Stomach (tissue), 4 donors: ENCODE results near the gene B3GNT7.
A peak's percentile ranks its signal among the peaks of the same experiment; 100 is the strongest.
"Not testable (repeated sequence)": the region's sequence is repeated elsewhere in the genome, so short reads cannot be mapped to it uniquely, and the experiment has no call there.

ENCODE experiments used
- EP300 ChIP-seq: sonication (generic); formaldehyde crosslinking; IDR thresholded peaks from one replicate; pipeline ENCODE4 v1.6.1; 2017; ENCODE audit warnings: antibody characterized with exemption
- POLR2A ChIP-seq, 4 donors: fragments of 450-650 bp; IDR thresholded peaks; one replicate each; pipeline ENCODE4 v1.6.1; 2016; ENCODE audit warnings: antibody characterized with exemption in 4 of 4, control low read depth in 2 of 4, mild to moderate bottlenecking in 1 of 4, moderate library complexity in 1 of 4
- POLR2AphosphoS5 ChIP-seq, 3 donors: sonication (generic); formaldehyde crosslinking; IDR thresholded peaks; one replicate each; pipeline ENCODE4 v1.6.1; 2016; ENCODE audit warnings: antibody characterized with exemption in 3 of 3
- TF ChIP-seq, protein P1 (sequence below), 7 experiments: fragments of 450-650 bp in 4 of 7; fragments of 200-600 bp in 3 of 7; sonication (generic) in 3 of 7; IDR thresholded peaks; one replicate each; pipeline ENCODE4 v1.5.1; 2016 to 2019; ENCODE audit warnings: antibody characterized with exemption in 7 of 7, control low read depth in 2 of 7, mild to moderate bottlenecking in 1 of 7

DNA sequence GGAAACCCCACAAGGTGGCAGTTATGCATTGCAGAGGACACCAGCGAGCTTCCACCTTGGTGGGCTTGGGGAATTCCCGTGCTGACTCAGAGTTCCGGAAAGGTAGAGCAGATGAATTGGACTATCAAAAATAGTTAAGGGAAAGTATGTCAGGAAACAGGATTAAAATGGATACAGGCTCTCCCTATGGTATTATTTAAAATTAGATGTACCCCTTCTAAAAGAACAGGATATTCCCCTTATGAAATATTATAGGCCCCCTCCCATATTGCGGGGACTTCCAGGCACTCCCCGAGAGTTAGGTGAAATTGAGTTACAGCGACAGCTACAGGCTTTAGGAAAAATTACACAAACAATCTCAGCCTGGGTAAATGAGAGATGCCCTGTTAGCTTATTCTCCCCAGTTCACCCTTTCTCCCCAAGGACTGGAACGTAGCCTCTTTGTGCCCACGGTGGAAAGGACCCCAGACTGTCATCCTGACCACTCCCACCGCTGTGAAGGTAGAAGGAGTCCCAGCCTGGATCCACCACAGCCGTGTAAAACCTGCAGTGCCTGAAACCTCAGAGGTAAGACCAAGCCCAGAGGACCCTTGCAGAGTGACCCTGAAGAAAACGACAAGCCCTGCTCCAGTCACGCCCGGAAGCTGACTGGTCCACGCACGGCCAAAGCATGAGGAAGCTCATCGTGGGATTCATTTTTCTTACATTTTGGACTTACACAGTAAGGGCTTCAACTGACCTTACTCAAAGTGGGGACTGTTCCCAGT lies 10.3 kb downstream of the B3GNT7 start:
- TF ChIP-seq, protein P1, sequence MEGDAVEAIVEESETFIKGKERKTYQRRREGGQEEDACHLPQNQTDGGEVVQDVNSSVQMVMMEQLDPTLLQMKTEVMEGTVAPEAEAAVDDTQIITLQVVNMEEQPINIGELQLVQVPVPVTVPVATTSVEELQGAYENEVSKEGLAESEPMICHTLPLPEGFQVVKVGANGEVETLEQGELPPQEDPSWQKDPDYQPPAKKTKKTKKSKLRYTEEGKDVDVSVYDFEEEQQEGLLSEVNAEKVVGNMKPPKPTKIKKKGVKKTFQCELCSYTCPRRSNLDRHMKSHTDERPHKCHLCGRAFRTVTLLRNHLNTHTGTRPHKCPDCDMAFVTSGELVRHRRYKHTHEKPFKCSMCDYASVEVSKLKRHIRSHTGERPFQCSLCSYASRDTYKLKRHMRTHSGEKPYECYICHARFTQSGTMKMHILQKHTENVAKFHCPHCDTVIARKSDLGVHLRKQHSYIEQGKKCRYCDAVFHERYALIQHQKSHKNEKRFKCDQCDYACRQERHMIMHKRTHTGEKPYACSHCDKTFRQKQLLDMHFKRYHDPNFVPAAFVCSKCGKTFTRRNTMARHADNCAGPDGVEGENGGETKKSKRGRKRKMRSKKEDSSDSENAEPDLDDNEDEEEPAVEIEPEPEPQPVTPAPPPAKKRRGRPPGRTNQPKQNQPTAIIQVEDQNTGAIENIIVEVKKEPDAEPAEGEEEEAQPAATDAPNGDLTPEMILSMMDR (IDR thresholded peaks at IDR 0.05) = peak in 5 of 7 experiments; percentile 36 to 59 (median 50)
- TF ChIP-seq POLR2A (IDR thresholded peaks at IDR 0.05); EP300; POLR2AphosphoS5 (IDR thresholded peaks at IDR 0.05): not testable (repeated sequence)
